ENCODE measurements around the gene LAMTOR4.
"Not testable (repeated sequence)": the region's sequence is repeated elsewhere in the genome, so short reads cannot be mapped to it uniquely, and the experiment has no call there.

The LAMTOR4 gene

GRCh38 chr7:100137851-100138760, 10.6 kb upstream of the LAMTOR4 start:
- Histone ChIP-seq H3K9ac (ENCODE audit: low read depth, low read length) (no peak overlapping the region), H3K36me3 (ENCODE audit: control insufficient read depth, insufficient read depth, low read length) (no peaks in the 10 kb centered on the region), H3K27me3 (ENCODE audit: control insufficient read depth, insufficient read depth, low read length) (no peaks in the 10 kb centered on the region), H3K27ac (ENCODE audit: low read depth, low read length) (no peak overlapping the region), H3K4me3 (ENCODE audit: low read depth, low read length) (no peak overlapping the region), H3K9me3 (ENCODE audit: control insufficient read depth, insufficient read depth, low read length) (no peaks in the 10 kb centered on the region), H3K4me1 (ENCODE audit: control insufficient read depth, insufficient read depth, low read length) (no peaks in the 10 kb centered on the region)

DNA sequence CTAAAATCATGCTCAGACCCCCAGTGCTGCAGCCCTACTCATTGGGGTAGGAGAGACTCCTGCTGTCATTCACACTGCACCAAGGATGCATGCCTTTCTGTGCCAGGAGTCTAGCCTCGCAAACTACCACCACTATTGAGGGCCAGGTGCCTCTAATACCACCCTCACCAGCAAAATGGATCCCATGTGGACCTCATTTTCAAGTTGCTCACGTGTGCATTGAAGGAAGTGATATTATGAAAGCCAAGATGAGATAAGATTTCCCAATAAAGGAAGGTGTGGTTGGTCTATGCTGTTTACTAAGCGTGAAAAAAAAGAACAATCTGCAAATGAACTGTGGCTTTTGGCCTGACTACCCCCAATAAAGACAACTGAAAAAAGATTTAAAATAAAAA, 7.2 kb upstream of the LAMTOR4 start:
- Histone ChIP-seq H3K36me3 (ENCODE audit: control insufficient read depth, insufficient read depth, low read length) (no peaks in the 10 kb centered on the region), H3K27ac (ENCODE audit: low read depth, low read length) (no peak overlapping the region), H3K27me3 (ENCODE audit: control insufficient read depth, insufficient read depth, low read length) (no peaks in the 10 kb centered on the region)

GRCh38 chr7:100142461-100142860, 6.3 kb upstream of the LAMTOR4 start:
- Histone ChIP-seq H3K36me3 (ENCODE audit: control insufficient read depth, insufficient read depth, low read length) (no peaks in the 10 kb centered on the region), H3K9me3 (ENCODE audit: control insufficient read depth, insufficient read depth, low read length) (no peaks in the 10 kb centered on the region), H3K4me1 (ENCODE audit: control insufficient read depth, insufficient read depth, low read length) (no peaks in the 10 kb centered on the region), H3K27ac (ENCODE audit: low read depth, low read length) (no peak overlapping the region), H3K4me3 (ENCODE audit: low read depth, low read length) (no peak overlapping the region), H3K9ac (ENCODE audit: low read depth, low read length) (no peak overlapping the region), H3K27me3 (ENCODE audit: control insufficient read depth, insufficient read depth, low read length) (no peaks in the 10 kb centered on the region)

More for the DNA sequence above, 7.2 kb upstream of the LAMTOR4 start:
- Histone ChIP-seq H3K4me3 (ENCODE audit: low read depth, low read length) (no peak overlapping the region), H3K4me1 (ENCODE audit: control insufficient read depth, insufficient read depth, low read length) (no peaks in the 10 kb centered on the region), H3K9me3 (ENCODE audit: control insufficient read depth, insufficient read depth, low read length) (no peaks in the 10 kb centered on the region), H3K9ac (ENCODE audit: low read depth, low read length) (no peak overlapping the region)

- H3K9ac ChIP-seq (ENCODE audit: low read depth, low read length); H3K27ac ChIP-seq (ENCODE audit: low read depth, low read length); H3K27me3 ChIP-seq (ENCODE audit: control insufficient read depth, insufficient read depth, low read length); H3K4me3 ChIP-seq (ENCODE audit: low read depth, low read length); H3K4me1 ChIP-seq (ENCODE audit: control insufficient read depth, insufficient read depth, low read length); H3K36me3 ChIP-seq (ENCODE audit: control insufficient read depth, insufficient read depth, low read length); H3K9me3 ChIP-seq (ENCODE audit: control insufficient read depth, insufficient read depth, low read length): not testable (repeated sequence)
Measured at GRCh38 chr7:100146350-100146749, 2.4 kb upstream of the LAMTOR4 start.

- Histone ChIP-seq H3K27ac (ENCODE audit: low read depth, low read length) (no peak overlapping the region), H3K9ac (ENCODE audit: low read depth, low read length) (no peak overlapping the region), H3K27me3 (ENCODE audit: control insufficient read depth, insufficient read depth, low read length) (no peaks in the 10 kb centered on the region), H3K4me1 (ENCODE audit: control insufficient read depth, insufficient read depth, low read length) (peaks cover 10% of the 10 kb centered on the region), H3K9me3 (ENCODE audit: control insufficient read depth, insufficient read depth, low read length) (no peaks in the 10 kb centered on the region), H3K4me3 (ENCODE audit: low read depth, low read length) (no peak overlapping the region), H3K36me3 (ENCODE audit: control insufficient read depth, insufficient read depth, low read length) (peaks cover 16% of the 10 kb centered on the region)
Measured at GRCh38 chr7:100147278-100147677, 1.4 kb upstream of the LAMTOR4 start.

- peak overlapping the region; percentile 48 for H3K4me3 ChIP-seq (ENCODE audit: low read depth, low read length)
- no peaks in the 10 kb centered on the region for H3K27me3 ChIP-seq (ENCODE audit: control insufficient read depth, insufficient read depth, low read length)
- no peaks in the 10 kb centered on the region for H3K9me3 ChIP-seq (ENCODE audit: control insufficient read depth, insufficient read depth, low read length)
- H3K4me1 ChIP-seq (ENCODE audit: control insufficient read depth, insufficient read depth, low read length) = peaks cover 10% of the 10 kb centered on the region
- peaks cover 25% of the 10 kb centered on the region for H3K36me3 ChIP-seq (ENCODE audit: control insufficient read depth, insufficient read depth, low read length)
- H3K9ac ChIP-seq (ENCODE audit: low read depth, low read length) = no peak overlapping the region
- peak overlapping the region; percentile 47 for H3K27ac ChIP-seq (ENCODE audit: low read depth, low read length)
Measured at GRCh38 chr7:100148225-100148558, 526 bp upstream of the LAMTOR4 start.

DNA sequence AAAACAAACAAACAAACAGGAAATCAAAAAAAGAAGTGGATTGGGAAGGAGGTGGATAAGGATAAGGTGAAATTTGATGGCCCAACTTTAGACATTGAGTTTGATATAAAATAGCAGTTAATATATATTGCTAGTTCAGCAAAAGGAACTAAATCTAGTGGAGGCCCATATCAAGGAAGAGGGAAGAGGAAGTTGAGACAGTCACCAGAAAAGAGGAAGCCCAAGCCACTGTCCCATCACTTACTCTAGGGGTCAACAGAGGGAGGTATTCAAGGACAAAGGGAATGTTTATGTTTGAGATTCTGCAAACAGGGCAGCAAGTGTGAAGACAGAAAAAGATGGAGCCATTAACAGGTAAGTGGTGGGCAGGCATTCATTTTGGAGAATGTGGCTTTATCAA, 3.7 kb downstream of the LAMTOR4 start:
- H3K9me3 ChIP-seq (ENCODE audit: control insufficient read depth, insufficient read depth, low read length) = no peaks in the 10 kb centered on the region
- no peak overlapping the region for H3K9ac ChIP-seq (ENCODE audit: low read depth, low read length)
- peaks cover 18% of the 10 kb centered on the region for H3K4me1 ChIP-seq (ENCODE audit: control insufficient read depth, insufficient read depth, low read length)
- H3K27ac ChIP-seq (ENCODE audit: low read depth, low read length) = no peak overlapping the region
- H3K4me3 ChIP-seq (ENCODE audit: low read depth, low read length) = no peak overlapping the region
- H3K27me3 ChIP-seq (ENCODE audit: control insufficient read depth, insufficient read depth, low read length) = no peaks in the 10 kb centered on the region
- peaks cover 62% of the 10 kb centered on the region for H3K36me3 ChIP-seq (ENCODE audit: control insufficient read depth, insufficient read depth, low read length)

DNA sequence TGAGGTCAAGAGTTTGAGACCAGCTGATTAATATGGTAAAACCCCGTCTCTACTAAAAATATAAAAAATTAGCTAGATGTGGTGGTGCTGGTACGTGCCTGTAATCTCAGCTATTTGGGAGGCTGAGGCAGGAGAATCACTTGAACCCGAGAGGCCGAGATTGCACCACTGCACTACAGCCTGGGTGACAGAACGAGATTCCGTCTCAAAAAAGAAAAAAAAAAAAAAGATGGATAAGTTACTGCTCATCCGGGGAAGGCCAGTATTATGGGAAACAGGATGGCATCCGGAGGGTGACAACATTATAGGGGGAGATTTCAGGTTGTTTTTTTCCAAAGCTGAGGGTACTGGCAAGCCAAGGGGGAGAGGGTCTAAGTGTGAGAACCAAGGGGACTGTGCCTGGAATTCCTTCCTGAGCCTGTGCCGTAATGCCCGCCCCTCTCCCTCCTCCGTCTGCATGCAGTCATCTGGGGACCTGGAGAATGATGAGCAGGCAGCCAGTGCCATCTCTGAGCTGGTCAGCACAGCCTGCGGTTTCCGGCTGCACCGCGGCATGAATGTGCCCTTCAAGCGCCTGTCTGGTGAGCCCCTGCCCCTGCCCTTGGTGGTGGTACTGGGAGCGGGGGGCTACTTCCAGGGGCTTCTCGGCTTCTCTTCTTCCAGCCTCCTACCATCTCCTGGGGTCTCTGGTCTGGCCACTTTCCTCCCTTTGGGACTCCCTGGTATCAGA, 4.4 kb downstream of the LAMTOR4 start:
- no peak overlapping the region for H3K9ac ChIP-seq (ENCODE audit: low read depth, low read length)
- H3K27ac ChIP-seq (ENCODE audit: low read depth, low read length) = no peak overlapping the region
- H3K9me3 ChIP-seq (ENCODE audit: control insufficient read depth, insufficient read depth, low read length) = no peaks in the 10 kb centered on the region
- H3K4me1 ChIP-seq (ENCODE audit: control insufficient read depth, insufficient read depth, low read length) = peaks cover 21% of the 10 kb centered on the region
- peaks cover 62% of the 10 kb centered on the region for H3K36me3 ChIP-seq (ENCODE audit: control insufficient read depth, insufficient read depth, low read length)
- no peak overlapping the region for H3K4me3 ChIP-seq (ENCODE audit: low read depth, low read length)
- H3K27me3 ChIP-seq (ENCODE audit: control insufficient read depth, insufficient read depth, low read length) = no peaks in the 10 kb centered on the region

GRCh38 chr7:100153708-100154535, 5.2 kb downstream of the LAMTOR4 start:
- Histone ChIP-seq H3K4me3 (ENCODE audit: low read depth, low read length) (no peak overlapping the region), H3K27ac (ENCODE audit: low read depth, low read length) (no peak overlapping the region), H3K9ac (ENCODE audit: low read depth, low read length) (no peak overlapping the region), H3K4me1 (ENCODE audit: control insufficient read depth, insufficient read depth, low read length) (peaks cover 17% of the 10 kb centered on the region), H3K36me3 (ENCODE audit: control insufficient read depth, insufficient read depth, low read length) (peaks cover 62% of the 10 kb centered on the region), H3K27me3 (ENCODE audit: control insufficient read depth, insufficient read depth, low read length) (no peaks in the 10 kb centered on the region), H3K9me3 (ENCODE audit: control insufficient read depth, insufficient read depth, low read length) (no peaks in the 10 kb centered on the region)

GRCh38 chr7:100154651-100155491, 6.2 kb downstream of the LAMTOR4 start:
- Histone ChIP-seq H3K27ac (ENCODE audit: low read depth, low read length) (no peak overlapping the region), H3K4me3 (ENCODE audit: low read depth, low read length) (no peak overlapping the region), H3K9ac (ENCODE audit: low read depth, low read length) (no peak overlapping the region), H3K4me1 (ENCODE audit: control insufficient read depth, insufficient read depth, low read length) (peaks cover 19% of the 10 kb centered on the region), H3K36me3 (ENCODE audit: control insufficient read depth, insufficient read depth, low read length) (peaks cover 62% of the 10 kb centered on the region), H3K9me3 (ENCODE audit: control insufficient read depth, insufficient read depth, low read length) (no peaks in the 10 kb centered on the region), H3K27me3 (ENCODE audit: control insufficient read depth, insufficient read depth, low read length) (no peaks in the 10 kb centered on the region)
